MCF 10A (cell line): Measurements from ENCODE around the gene CD1B. TPM values are rescaled to one million over a fixed set of nuclear protein-coding genes. Genes with fewer than 3 reads are reported as not detected.
"Not testable (repeated sequence)": the region's sequence is repeated elsewhere in the genome, so short reads cannot be mapped to it uniquely, and the experiment has no call there.

Experiments used
- BruUV-seq: library from RNA; stranded (reverse); fragments of 400-500 nt; replicated peaks from 2 replicates; lab custom pipeline; 2021; lab: Mats Ljungman, UMichigan
- CTCF ChIA-PET: fragments of 300-600 bp; sonication (Branson Sonifier 250); formaldehyde crosslinking; extraction: SDS; loops from one replicate; lab custom pipeline; 2021; ENCODE audit warnings: antibody characterized with exemption, inconsistent platforms; lab: Yijun Ruan, JAX
- POLR2A ChIA-PET: fragments of 300-600, 350-650 bp; sonication (Branson Sonifier 250); formaldehyde crosslinking; extraction: SDS; loops from one replicate; lab custom pipeline; 2020; ENCODE audit warnings: antibody characterized with exemption, inconsistent platforms; lab: Yijun Ruan, JAX
- DNase-seq: peaks from one replicate; pipeline ENCODE4 v3.0.0-alpha.2; 2018; ENCODE audit not compliant: unreplicated experiment
- H3K27ac Mint-ChIP-seq: one replicate; pipeline ENCODE4 v1.8.0; 2022; ENCODE audit warnings: mild to moderate bottlenecking, low read depth, mixed read lengths; ENCODE audit not compliant: unreplicated experiment
- H3K27me3 Mint-ChIP-seq: one replicate; pipeline ENCODE4 v1.8.0; 2022; ENCODE audit warnings: mixed read lengths; ENCODE audit not compliant: insufficient read depth, unreplicated experiment
- H3K36me3 Mint-ChIP-seq: one replicate; pipeline ENCODE4 v1.8.0; 2022; ENCODE audit warnings: mild to moderate bottlenecking, moderate library complexity, mixed read lengths; ENCODE audit not compliant: insufficient read depth, unreplicated experiment
- H3K4me1 Mint-ChIP-seq: one replicate; pipeline ENCODE4 v1.8.0; 2022; ENCODE audit warnings: mixed read lengths; ENCODE audit not compliant: insufficient read depth, unreplicated experiment
- H3K4me3 Mint-ChIP-seq: one replicate; pipeline ENCODE4 v1.8.0; 2022; ENCODE audit warnings: mild to moderate bottlenecking, moderate library complexity, mixed read lengths; ENCODE audit not compliant: unreplicated experiment
- H3K9me3 Mint-ChIP-seq: one replicate; pipeline ENCODE4 v1.8.0; 2022; ENCODE audit warnings: mixed read lengths; ENCODE audit not compliant: unreplicated experiment
- CTCF ChIP-seq: fragments of 200-600 bp; IDR thresholded peaks from one replicate; pipeline ENCODE4 v1.8.0; 2022; ENCODE audit warnings: antibody characterized with exemption, mild to moderate bottlenecking; ENCODE audit not compliant: unreplicated experiment
- intact Hi-C: fragments of 100-400 bp; cut with micrococcal nuclease; formaldehyde crosslinking; loops from 2 replicates; pipeline ENCODE4 v1.14.1; 2022
- total RNA-seq: library from RNA; stranded (reverse); gene quantifications from 2 replicates; pipeline ENCODE4 v1.2.3, GENCODE V29; 2022

CD1B gene
- total RNA-seq, 1 experiment from 2014 or later, result not detected

GRCh38 chr1:158356616-158357015 is 25.3 kb upstream of the CD1B start:
- H3K4me3 Mint-ChIP-seq, result no peak overlapping the region
- H3K27me3 Mint-ChIP-seq, result peaks cover 47% of the 10 kb centered on the region
- ChIA-PET POLR2A (interaction anchor here (0.6 kb wide), 1 partner anchor 146 kb away, joined by 3 read pairs; no protein-coding TSS in a partner anchor), CTCF (no interaction called here)
- TF ChIP-seq CTCF, result no peak
- BruUV-seq, result no TSS peak
- intact Hi-C loops, result no loop called here
- DNase-seq, result no peak
- H3K36me3 Mint-ChIP-seq, result no peaks in the 10 kb centered on the region
- no peaks in the 10 kb centered on the region for H3K9me3 Mint-ChIP-seq
- H3K4me1 Mint-ChIP-seq, result no peaks in the 10 kb centered on the region
- H3K27ac Mint-ChIP-seq, result no peak overlapping the region

- no peak for DNase-seq
- Mint-ChIP-seq H3K27ac (no peak overlapping the region), H3K27me3 (peaks cover 47% of the 10 kb centered on the region), H3K4me1 (no peaks in the 10 kb centered on the region), H3K4me3 (no peak overlapping the region), H3K36me3 (no peaks in the 10 kb centered on the region), H3K9me3 (no peaks in the 10 kb centered on the region)
- CTCF ChIA-PET, result no interaction called here
- intact Hi-C loops, result no loop called here
- no peak for TF ChIP-seq CTCF
- POLR2A ChIA-PET, result no interaction called here
- BruUV-seq, result no TSS peak
These were observed 24.5 kb upstream of the CD1B start for GRCh38 chr1:158355773-158356285.

- intact Hi-C loops, result no loop called here
- Mint-ChIP-seq H3K27ac (no peak overlapping the region), H3K9me3 (no peaks in the 10 kb centered on the region), H3K36me3 (no peaks in the 10 kb centered on the region), H3K27me3 (peaks cover 47% of the 10 kb centered on the region), H3K4me3 (no peak overlapping the region), H3K4me1 (no peaks in the 10 kb centered on the region)
- TF ChIP-seq CTCF, result no peak
- CTCF ChIA-PET, result interaction anchor here (0.6 to 1.8 kb wide), 4 partner anchors 9 to 898 kb away, joined by 3 to 5 read pairs (median 4); no protein-coding TSS in a partner anchor
- DNase-seq, result no peak
- POLR2A ChIA-PET, result no interaction called here
- no TSS peak for BruUV-seq
These were observed 22.9 kb upstream of the CD1B start for GRCh38 chr1:158354255-158354654.

- Mint-ChIP-seq H3K4me3 (no peak within 1 kb of the TSS), H3K9me3 (no peaks in the 10 kb centered on the region), H3K4me1 (no peaks in the 10 kb centered on the region), H3K36me3 (no peaks in the 10 kb centered on the region), H3K27me3 (peaks cover 47% of the 10 kb centered on the region), H3K27ac (no peak within 1 kb of the TSS)
- POLR2A ChIA-PET, result no interaction called here
- CTCF ChIA-PET, result interaction anchor here (0.5 to 1.8 kb wide), 7 partner anchors 9 to 844 kb away, joined by 3 to 5 read pairs (median 3); no protein-coding TSS in a partner anchor
- intact Hi-C loops, result no loop called here
- TF ChIP-seq CTCF, result no peak
- DNase-seq, result no peak
- BruUV-seq, result no TSS peak
These were observed 22.2 kb upstream of the CD1B start, which contains the start of gene CD1E for GRCh38 chr1:158353303-158354075. Gene CD1E, plus strand, starts transcription at chr1:158353894. Its CDS starts 95 bp downstream, at chr1:158353989.

GRCh38 chr1:158348946-158349345 is 17.6 kb upstream of the CD1B start:
- H3K4me1 Mint-ChIP-seq, H3K36me3 Mint-ChIP-seq, DNase-seq, H3K4me3 Mint-ChIP-seq, BruUV-seq, H3K27ac Mint-ChIP-seq, intact Hi-C loops, H3K9me3 Mint-ChIP-seq, POLR2A ChIA-PET: not testable (repeated sequence)
- peaks cover 18% of the 10 kb centered on the region for H3K27me3 Mint-ChIP-seq
- CTCF ChIA-PET, result interaction anchor here (1.2 kb wide), 1 partner anchor 145 kb away, joined by 5 read pairs; no protein-coding TSS in a partner anchor

GRCh38 chr1:158336413-158336812 is 5.1 kb upstream of the CD1B start:
- H3K27ac Mint-ChIP-seq, H3K4me3 Mint-ChIP-seq, H3K4me1 Mint-ChIP-seq, intact Hi-C loops, POLR2A ChIA-PET, H3K36me3 Mint-ChIP-seq, DNase-seq, BruUV-seq, H3K9me3 Mint-ChIP-seq: not testable (repeated sequence)
- peaks cover 23% of the 10 kb centered on the region for H3K27me3 Mint-ChIP-seq
- CTCF ChIA-PET, result interaction anchor here (0.9 to 1.3 kb wide), 2 partner anchors 8 to 735 kb away, joined by 3 read pairs; no protein-coding TSS in a partner anchor
